DMS 273 (cell line): Measurements from ENCODE around the gene TACC3.

Experiments used
- DNase-seq: peaks from one replicate; lab custom pipeline; 2025; ENCODE audit not compliant: unreplicated experiment; lab: John Stamatoyannopoulos, UW

TACC3 gene

DNA sequence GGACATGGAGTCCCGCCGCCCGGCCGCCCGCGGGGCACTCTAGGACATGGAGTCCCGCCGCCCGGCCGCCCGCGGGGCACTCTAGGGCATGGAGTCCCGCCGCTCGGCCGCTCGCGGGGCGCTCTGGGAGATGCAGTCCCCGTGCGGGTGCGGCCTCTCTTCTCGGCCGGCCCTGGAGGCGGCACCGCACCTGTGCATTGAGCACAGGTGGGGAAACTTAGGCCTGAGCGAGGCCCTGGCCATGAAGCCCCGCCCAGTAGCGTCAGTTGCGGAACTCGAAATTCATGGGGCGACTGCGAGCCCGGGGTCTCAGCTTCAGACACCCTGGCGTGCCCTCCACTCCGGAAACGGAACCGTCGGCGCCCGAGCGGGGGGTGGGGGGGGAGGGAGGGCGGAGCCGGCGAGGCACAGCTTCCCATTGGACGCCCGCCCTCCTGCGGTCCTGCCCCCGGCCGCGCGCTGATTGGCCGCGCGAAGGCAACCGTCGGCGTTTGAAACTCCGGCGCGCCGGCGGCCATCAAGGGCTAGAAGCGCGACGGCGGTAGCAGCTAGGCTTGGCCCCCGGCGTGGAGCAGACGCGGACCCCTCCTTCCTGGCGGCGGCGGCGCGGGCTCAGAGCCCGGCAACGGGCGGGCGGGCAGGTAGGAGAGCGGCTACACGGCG, at the start of gene TACC3, which contains the start of gene TMEM129:
TACC3 (plus strand) TSS at position 519 of the 663 bp plus-strand sequence. CDS start 1,901 bp downstream, outside the sequence.
TMEM129 (minus strand) TSS at position 321 of the 663 bp plus-strand sequence. CDS start 486 bp downstream, outside the sequence.
- peak; percentile 96 for DNase-seq

DNA sequence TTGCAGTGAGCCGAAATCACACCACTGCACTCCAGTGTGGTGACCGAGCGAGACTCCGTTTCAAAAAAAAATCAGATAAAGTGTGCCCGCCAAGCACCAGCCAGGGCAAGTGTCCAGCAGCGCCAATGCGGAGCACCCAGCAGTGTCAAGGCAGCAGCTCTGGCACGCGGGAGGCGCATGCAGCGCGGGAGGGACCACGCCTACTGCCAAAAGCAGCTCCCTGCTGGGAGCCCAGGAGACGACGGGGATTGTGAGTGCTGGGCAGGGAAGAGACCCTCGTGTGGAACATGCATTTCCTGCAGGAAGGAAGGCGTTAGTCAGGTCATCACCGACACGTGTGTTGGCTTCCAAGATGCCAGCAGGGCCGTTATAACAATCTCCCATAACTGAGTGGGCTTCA, 47.6 kb upstream of the TACC3 start:
- no peak for DNase-seq

DNA sequence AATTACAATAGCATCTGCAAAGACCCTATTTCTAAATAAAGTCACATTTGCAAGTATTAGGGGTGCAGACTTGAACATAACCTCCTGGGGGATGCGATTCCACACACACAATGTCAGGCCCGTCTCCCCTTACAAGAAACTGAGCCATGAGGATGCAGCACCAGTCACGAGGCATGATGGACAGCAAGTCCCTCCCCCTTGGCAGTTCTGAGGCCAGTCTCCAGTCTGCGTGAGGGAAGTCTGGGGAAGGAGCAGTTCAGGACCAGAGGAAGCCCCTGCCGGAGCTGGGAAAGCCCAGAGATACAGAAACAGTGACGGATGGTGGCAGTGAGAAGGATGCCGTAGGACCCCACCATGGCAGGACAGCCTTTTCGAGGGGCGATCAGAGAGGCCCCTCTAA, 46.6 kb upstream of the TACC3 start:
- DNase-seq: no peak

DNA sequence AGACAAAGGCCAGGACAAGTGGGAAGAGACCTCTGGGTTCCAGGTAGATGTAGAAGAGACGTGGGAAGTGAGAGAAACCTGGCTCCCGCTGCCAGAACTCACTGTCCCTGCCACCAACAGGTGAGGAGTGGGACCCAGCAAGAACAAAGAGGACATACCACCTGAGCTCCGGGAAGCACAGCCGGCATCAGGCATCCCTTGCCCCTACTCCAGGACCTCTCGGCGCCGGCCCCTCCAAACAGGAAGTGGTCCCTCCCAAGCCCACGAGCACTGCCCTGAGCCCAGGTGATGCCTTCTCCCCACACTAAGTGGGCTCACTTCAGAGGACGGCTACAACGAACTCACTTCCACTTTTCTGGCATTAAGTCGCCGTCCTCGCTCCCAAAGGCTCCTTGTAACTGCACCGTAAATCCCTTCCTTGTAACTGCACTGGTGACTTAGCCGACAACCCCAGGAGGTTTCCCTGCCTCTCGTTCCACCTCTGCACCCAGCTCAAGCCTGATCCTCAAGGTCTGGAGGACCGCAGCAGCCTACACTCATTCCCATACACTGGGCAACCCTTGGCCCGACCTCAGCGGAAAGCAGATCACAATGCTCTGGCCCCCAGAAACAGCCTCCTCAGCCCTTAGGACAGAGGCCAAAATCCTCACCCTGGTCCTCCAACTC, 46.1 kb upstream of the TACC3 start:
- DNase-seq: no peak

DNA sequence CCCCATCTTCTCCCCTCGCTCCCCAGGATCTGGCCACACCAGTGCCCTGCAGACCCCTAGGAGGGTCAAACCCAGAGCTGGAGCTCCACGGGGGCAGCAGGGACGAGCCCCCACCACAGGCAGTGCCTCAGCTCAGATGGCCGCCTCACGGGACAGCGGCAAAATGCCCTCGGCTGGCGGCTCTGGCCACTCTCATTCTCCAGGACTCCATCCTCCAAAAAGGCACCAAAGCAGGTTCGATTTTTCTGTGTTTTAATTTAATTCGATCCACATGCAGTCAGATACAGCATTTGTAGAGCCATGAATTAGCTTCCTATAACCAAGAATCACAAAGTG, 45.6 kb upstream of the TACC3 start:
- no peak for DNase-seq

DNA sequence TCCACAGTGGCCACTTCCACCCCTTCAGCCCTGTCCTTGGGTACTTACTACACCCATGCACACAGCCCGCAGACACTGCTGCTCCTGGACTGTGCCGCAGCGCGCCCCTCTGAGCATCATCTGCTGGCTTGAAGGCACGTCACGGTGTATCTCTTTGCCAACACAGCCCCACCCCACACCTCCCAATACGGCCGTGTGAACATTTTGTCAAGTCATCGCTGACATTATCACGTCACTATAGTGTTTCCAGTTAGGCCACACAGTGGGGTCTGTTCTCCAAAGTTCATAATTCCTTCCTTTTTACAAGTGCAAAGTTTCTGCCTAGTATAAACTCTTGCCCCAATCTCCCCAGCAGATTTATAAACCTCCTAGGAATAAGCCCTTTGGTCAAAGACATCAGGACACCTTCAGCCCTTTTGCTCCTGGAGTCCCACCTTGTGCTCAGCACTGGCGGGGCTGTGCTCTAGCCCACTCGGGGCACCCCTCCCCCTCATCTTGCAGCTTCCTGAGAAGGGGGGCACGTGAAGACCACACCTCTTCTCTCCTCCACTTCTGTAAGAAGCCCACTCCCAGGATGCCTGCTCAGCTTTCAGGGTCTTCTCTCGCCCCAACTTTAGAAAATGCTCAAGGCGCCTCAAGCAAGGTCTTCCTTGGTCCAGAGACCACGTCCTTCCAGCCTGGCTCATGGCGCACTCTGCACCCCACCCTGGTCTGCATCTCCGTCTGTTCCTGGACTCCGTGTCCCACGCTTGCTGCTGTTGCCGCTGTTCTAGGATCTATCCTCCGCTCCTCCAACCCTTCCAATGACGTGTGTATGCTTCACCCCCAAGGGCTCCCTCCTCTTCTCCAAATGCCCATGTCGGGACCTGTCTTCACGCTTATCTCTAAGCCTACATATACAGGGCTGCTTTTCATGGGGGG, 44.5 kb upstream of the TACC3 start:
- DNase-seq: no peak

DNA sequence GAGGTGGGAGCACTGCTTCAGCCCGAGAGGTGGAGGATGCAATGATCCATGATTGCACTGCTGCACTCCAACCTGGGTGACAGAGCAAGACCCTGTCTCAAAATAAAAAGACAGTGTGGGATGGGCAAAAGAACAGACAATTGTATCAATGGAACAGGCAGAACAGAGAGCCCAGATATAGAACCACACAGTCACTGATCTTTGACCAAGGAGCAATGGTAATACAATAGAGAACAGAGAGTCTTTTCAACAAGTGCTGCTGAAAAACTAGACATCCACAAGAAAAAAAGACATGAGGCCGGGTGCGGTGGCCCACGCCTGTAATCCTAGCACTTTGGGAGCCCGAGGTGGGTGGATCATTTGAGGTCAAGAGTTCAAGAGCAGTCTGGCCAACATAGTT, 43.1 kb upstream of the TACC3 start:
- no peak for DNase-seq

DNA sequence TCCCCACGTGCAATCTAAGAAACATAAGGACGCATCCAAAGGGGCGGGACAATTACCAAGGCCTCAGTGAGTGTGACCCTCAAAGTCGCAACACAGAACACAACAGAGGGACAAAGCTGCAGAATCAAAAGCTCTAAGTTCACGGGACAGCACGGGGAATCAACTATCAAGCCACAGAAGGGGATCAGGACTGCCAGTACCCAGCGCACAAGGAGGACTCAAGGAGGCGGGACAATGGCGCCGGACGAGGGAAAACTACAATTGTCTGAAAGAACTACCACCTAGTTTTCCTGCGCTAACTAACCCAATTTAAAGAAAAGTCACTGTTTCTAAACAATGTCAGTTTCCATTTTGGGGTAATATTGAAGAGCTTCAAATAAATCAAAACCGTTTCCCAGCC, 38.5 kb upstream of the TACC3 start:
- DNase-seq: no peak

DNA sequence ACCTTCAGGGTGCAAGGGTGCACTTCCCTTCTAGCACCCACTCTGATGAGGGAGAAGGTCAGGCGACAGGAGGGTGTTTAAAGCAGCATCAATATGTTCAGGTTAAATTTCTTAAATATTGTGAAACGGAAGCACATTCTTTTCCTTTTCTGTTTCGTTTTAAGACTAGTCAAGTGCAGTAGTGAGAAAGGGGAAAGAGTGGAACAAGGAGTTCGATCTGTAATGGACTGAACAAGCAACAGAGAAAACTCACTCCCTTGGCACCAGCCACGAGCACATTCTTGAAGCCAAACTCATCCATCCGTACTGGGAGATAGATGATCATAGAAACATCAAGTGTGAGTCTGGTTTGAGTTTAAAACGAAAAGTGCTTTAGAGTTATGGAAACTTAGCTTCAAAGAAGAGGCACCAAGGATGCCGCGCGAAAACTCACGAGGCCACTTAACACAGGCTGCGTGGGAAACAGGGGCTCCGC, 38.0 kb upstream of the TACC3 start:
- peak; percentile 59 for DNase-seq

DNA sequence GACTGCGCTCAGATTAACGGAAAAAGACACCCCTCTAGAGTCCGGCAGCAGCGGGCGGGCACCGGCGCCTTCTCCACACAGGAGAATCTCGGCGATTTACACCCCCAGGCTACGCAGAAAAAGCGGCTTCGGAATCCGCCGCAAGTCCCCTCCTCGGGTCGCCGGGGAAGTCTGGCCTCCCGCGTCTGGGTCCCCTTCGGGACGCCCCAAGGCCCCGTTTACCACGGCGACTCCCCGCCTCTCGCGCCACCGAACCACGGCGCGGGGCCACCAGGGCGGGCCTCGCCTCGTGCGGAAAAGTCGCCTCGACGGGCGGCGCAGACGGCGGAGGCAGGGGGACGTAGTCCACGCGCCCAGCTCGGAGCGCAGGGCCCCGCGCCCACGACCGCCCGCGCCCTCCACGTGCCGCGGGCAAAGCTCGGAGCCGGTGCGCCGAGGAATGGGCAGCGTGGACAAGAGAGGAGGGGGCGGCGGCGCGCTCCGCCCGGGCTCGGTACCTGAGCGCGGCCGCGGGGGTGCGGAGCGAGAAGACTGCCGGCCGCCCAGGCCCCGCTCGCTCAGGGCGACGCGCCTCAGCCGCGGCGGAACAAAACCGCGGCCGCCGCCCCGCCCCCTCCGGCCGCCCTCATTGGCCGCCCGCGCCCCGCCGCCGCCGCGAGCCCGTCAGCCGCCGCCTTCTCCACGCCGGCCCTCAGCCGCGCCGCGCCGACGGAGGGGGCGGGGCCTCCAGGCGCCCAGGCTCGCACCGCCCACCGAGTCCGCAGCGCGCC, 37.4 kb upstream of the TACC3 start, which contains the start of gene FAM53A:
FAM53A (minus strand) TSS at position 578 of the 770 bp plus-strand sequence. CDS start 15,572 bp downstream, outside the sequence.
- peak; percentile 92 for DNase-seq

DNA sequence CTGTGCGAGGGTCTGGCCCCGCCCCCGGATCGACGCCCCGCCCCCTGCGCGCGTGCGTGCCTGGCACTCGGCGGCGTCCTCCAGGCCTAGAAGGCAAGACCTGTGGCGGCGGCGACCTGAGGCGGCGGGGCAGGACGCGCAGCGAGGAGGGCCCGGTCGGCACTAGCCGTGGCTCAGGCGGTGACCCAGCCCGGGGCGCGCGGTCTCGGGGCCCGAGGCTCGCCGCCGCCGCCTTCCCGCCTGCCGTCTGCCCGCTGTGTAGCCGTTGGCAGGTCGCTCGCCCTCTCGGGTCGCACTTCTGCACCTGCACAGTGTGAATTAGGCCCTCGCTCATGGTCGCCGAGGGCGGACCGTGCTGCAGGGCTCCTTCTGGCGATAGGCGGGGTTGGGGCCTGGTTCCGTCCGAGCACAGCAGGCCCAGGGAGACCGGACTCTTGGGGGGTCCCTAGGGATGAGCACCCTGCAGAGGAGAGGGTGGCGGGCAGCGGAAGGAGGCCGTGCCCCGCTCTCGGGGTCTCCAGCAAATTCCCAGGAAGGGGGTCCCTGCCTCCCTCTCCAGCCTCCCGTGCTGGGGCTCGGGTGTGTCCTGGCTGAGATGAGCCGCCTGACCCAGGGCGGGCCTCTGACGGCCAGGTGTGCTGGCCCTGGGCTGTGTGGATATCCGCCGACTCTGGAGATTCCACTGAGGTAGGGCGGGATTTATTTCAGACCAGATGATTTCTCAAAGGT, 36.7 kb upstream of the TACC3 start:
- no peak for DNase-seq

DNA sequence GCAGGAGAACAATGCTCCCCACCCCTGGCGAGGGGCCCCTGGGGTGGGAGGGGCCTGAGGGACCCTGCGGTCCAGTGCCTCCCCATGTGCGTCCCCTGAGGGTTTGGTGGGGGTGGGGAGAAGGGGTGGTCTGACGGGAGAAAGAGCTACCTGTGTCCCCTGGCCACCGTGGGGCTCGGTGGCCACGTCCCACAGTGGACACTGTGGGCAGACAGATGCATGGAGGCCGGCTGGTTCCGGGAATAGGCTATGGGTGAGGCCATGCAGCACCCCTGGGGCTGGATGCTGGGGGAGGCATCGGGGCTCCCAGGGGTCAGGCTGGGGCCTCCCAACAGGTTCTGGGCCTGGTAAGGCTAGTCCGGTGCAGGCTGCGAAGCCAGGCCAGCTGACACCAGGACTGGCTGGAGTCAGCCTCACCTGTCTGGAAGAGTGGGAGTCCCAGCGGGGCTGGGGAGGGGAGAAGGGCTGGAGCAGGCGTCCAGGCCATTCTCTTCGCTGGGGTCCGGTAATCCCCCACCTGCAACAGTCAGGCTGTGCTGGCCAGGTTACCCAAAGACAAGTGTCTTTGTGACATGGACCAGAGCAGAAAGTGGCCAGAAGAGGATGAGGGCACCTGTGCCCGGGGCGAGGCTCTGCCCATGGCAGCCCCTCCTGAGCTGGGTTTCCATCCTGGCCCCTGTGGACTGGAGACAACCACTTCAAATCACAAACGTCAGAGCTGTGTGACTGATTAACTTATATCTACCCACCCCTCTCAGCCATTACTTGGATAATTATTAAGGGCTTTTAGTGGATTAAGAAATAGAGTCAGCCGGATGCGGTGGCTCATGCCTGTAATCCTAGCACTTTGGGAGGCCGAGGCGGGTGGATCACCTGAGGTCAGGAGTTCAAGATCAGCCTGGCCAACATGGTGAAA, 35.8 kb upstream of the TACC3 start:
- DNase-seq: no peak

DNA sequence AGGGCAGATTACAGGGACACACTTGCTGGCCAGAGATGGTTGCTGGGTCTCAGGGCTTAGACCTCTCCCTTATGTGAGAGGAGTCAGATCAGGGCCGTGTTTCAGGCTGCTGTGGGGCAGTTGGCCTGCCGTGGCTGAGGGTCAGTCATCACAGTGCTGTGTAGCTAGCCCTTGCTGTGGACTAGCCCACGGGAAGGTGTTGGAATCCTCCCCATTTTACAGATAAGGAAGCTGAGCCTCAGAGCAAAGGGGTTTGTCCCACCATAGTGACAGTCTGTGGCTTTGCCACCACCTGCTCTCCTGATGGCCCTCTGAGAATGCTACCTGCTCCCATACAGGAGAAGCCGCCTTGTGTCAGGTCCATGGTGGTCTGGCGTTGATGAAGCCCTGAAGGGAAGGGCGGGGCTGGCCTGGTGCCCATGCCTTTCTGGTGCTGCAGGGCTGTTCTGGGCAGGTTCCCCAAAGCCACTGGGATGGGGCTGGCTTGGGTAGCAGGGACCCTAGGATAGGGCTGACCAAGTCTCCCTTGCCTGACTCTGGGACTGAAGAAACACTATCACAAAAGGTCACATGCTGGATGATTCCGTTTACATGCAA, 34.8 kb upstream of the TACC3 start:
- DNase-seq: peak; percentile 19

DNA sequence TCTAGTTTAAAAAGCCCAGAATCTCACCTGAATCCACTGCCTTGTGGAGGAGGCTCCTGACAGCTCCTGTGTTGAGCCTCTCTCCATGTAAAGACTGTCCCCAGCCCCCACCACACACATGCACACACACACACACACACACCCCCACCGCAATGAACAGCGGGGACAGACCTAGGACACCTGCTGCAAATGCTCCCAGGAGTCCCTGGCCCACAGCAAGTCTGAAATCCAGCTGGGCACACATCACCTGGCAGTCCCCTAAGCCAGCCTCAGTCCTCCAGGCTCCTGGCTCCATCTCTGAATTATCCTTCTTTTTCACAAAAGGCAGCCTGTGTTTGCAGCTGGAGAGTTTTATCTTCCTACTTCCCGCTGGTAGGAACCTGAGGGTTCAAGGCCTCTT, 30.6 kb upstream of the TACC3 start:
- DNase-seq: no peak

DNA sequence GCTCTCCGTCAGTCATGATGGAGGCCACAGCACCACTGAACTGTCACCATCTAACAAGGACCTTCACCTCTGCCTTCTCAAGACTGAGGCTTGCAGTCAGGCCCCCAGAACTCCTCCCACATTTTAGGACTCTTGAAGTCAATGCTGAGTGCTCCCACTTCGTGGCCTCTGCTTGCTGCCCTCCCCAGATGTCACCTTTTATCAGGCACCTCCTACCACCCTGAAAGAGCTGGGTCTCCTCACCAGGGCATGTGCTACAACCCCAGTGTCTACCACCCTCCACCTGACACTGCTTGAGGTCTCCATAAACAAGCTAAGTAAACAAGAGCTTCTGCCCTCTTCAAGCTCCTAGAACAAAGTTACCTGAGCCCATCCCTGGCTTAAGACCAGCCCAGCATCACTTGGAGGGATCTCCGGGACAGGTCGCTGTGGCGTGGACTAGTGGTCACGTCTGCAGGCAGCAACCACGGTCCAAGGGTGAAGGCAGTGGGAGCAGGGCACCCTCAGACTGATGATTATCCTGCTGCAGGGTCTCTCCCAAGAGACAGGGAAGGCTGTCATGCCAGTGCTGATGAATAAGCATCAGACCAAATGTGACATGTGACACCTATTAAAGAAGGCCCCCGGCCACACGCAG, 29.5 kb upstream of the TACC3 start:
- no peak for DNase-seq

DNA sequence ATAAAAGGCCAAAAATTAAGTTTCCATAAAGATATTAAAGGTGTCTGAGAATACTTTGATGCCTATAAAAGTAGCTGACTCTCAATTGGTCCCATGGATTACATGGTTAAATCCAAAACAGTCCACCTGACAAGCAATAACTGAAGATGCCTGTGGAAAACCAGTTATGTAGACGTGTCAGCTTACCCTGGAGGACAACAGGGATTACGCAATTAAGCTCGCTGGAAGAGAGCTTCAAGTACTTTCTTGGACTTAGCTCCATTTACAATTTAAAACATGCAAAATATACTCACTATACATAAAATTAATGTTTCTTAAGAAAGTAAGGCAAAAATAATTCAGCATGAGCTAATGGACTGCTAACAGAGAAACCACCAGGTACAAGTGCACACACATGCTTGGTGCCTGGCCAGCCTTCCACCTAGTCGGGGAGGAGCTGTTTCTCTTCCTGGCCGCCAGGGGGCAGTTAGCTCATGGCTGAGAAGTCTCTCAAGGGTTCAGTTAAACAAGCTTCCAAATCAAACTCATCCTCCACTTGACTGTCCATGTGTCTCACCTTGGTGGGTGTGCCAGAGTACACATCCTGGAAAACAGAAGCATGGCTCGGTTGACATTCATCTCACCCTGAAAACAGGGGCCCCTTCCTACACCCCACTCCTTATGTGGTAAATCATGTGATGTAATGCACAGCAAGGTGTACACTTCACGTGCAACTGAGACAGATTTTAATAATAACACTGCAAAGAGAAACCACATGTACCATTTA, 28.0 kb upstream of the TACC3 start:
- DNase-seq: peak; percentile 82

DNA sequence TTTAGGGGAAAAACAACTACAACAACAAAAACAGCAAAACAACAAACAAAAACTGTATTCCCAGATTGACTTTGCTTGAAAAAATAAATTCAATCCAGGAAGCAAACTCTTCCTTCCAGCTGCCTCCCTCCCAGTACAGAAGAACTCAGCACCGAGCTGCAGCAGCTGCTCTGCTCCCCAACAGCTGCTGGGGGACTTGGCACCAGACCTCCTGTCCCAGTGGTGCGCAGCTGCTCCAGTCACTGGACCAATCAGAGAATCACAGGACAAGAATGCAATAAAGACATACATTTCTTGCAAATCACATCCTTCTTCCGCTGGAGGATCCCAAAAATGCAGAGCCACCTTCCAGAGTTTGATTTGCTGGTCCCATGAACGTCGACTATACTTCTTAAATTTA, 25.4 kb upstream of the TACC3 start:
- peak; percentile 72 for DNase-seq
